Body of pancreas (tissue), 4 donors: ENCODE measurements around the gene ATG12. TPM values are rescaled to one million over a fixed set of nuclear protein-coding genes. Genes with fewer than 3 reads are reported as not detected.
A peak's percentile ranks its signal among the peaks of the same experiment; 100 is the strongest.

Experiments used
- ATAC-seq: fragments of 150-250 bp; one replicate; pipeline ENCODE4 v1.9.1; 2016
- DNase-seq, 4 donors: peaks; one replicate each; pipeline ENCODE4 v3.0.0-alpha.2; 2019
- H3K27ac ChIP-seq, 4 donors: fragments of 200-600 bp; sonication (generic); 1 replicate in 3 of 4; 2 replicates in 1 of 4; pipeline versions ENCODE4 v1.5.1 to v1.6.1; 2016 to 2019; ENCODE audit warnings: mild to moderate bottlenecking in 1 of 4, mixed read lengths in 1 of 4, moderate library complexity in 1 of 4
- H3K27me3 ChIP-seq, 2 donors: fragments of 200-600 bp; sonication (generic); one replicate each; pipeline ENCODE4 v1.6.0; 2016; ENCODE audit warnings: mild to moderate bottlenecking in 1 of 2
- H3K36me3 ChIP-seq, 2 donors: fragments of 200-600 bp; sonication (generic); replicated peaks in 1 of 2; 2 replicates each; pipeline ENCODE4 v1.5.1; 2016; ENCODE audit warnings: low read depth in 2 of 2; ENCODE audit not compliant: insufficient read depth in 1 of 2
- H3K4me1 ChIP-seq: fragments of 200-600 bp; sonication (generic); one replicate; pipeline ENCODE4 v1.6.0; 2016
- H3K4me3 ChIP-seq, 2 donors: fragments of 200-600 bp; sonication (generic); 1 replicate in 1 of 2; 2 replicates in 1 of 2; pipeline ENCODE4 v1.5.1; 2016 to 2019
- H3K9me3 ChIP-seq, 3 donors: fragments of 200-600 bp; sonication (generic); 1 replicate in 2 of 3; 2 replicates in 1 of 3; pipeline ENCODE4 v1.5.1; 2016
- POLR2A ChIP-seq, 3 donors: fragments of 450-650 bp; IDR thresholded peaks; one replicate each; pipeline ENCODE4 v1.6.1; 2016; ENCODE audit warnings: antibody characterized with exemption in 3 of 3, mild to moderate bottlenecking in 2 of 3
- WGBS, 2 donors: methylation state at CpG; one replicate each; pipeline ENCODE4 v1.1.5; 2017; 5-methylcytosine and 5-hydroxymethylcytosine counted together
- intact Hi-C: fragments of 100-400 bp; cut with DNase I; formaldehyde crosslinking; loops from one replicate; pipeline ENCODE4 v1.15.1; 2023
- total RNA-seq, 2 donors: library from RNA; depleted of rRNA; stranded (reverse); fragments of >200 nt; gene quantifications; one replicate each; pipeline ENCODE4 v1.1.0, GENCODE V29; 2016
- TF ChIP-seq, protein P1 (sequence below), 7 experiments: fragments of 450-650 bp in 4 of 7; fragments of 200-600 bp in 3 of 7; sonication (generic) in 3 of 7; IDR thresholded peaks; one replicate each; pipeline ENCODE4 v1.5.1; 2016 to 2019; ENCODE audit warnings: antibody characterized with exemption in 7 of 7

Gene ATG12
- total RNA-seq, 2 donors from 2014 or later = 28.3 to 47.5 TPM

DNA sequence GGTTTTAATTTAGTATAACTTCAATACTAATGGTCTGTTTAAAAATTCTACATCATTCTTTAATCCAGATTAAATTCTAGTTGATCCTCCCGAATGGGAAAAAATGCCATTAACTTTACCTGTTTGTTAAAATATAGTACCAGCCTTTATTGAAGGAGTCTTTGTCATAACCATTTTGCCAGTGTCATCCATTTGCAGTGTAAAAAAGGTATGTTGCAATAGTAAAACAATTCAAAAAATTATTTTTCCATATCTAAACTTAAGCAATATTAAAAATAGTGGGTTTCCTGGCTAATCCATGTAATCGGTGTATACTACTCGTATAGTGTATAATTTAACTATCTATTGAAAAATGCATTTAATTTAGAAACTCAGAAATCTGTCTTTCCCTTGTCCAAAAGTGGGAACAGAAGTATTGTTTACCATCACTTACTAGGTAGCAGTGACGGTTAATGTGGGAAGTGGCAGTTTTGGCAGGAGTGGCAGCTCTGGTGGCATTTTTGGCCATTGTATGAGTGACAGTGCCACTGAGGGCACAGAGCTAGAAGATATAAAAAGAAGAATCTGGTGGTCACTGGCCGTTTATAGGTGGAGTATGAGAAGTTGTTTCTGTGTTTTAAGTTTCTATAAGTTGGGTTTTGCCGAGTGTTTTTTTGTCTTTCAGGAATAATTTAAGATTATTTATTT is 2.2 kb upstream of the ATG12 start:
- H3K4me3 ChIP-seq = no peak overlapping the region
- H3K4me1 ChIP-seq = peaks cover 62% of the 10 kb centered on the region
- TF ChIP-seq, protein P1, sequence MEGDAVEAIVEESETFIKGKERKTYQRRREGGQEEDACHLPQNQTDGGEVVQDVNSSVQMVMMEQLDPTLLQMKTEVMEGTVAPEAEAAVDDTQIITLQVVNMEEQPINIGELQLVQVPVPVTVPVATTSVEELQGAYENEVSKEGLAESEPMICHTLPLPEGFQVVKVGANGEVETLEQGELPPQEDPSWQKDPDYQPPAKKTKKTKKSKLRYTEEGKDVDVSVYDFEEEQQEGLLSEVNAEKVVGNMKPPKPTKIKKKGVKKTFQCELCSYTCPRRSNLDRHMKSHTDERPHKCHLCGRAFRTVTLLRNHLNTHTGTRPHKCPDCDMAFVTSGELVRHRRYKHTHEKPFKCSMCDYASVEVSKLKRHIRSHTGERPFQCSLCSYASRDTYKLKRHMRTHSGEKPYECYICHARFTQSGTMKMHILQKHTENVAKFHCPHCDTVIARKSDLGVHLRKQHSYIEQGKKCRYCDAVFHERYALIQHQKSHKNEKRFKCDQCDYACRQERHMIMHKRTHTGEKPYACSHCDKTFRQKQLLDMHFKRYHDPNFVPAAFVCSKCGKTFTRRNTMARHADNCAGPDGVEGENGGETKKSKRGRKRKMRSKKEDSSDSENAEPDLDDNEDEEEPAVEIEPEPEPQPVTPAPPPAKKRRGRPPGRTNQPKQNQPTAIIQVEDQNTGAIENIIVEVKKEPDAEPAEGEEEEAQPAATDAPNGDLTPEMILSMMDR (IDR thresholded peaks at IDR 0.05) = no peak
- no peak for TF ChIP-seq POLR2A (IDR thresholded peaks at IDR 0.05)
- ATAC-seq = no peak
- H3K36me3 ChIP-seq = no peaks in the 10 kb centered on the region
- no peaks in the 10 kb centered on the region for H3K27me3 ChIP-seq
- H3K9me3 ChIP-seq = no peaks in the 10 kb centered on the region
- intact Hi-C loops = no loop called here
- 29 to 45% methylated on average over 6 of the region's 6 CpGs for WGBS, 2 donors
- H3K27ac ChIP-seq = no peak overlapping the region
- DNase-seq = no peak

DNA sequence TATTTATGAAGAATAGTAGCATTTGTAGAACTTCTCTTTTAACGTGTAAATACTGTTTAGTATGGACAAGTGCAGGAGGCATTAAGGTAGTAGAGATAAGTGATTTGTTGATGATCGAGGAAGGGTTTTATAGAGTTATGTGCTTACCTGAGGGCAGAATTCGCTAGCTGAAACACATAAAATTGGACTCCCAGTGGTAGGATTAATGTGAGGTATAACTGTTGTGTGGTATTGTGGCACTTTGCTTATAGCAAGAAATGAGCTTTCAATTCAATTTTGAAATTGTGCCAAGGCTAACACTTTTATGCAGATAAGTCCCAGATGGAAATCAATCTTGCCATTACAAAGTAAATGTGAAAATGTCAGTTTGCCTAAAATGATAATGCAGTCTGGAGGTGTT is 1.6 kb upstream of the ATG12 start:
- H3K9me3 ChIP-seq = no peaks in the 10 kb centered on the region
- DNase-seq (no peak), ATAC-seq (no peak)
- H3K4me3 ChIP-seq = peak overlapping the region; percentile 52 to 70
- no peak for TF ChIP-seq POLR2A (IDR thresholded peaks at IDR 0.05)
- TF ChIP-seq, protein P1 (IDR thresholded peaks at IDR 0.05) = peak in 1 of 7 experiments; percentile 12
- H3K27ac ChIP-seq = peak overlapping the region in 3 of 4 donors; percentile 88 to 93 (median 90)
- H3K36me3 ChIP-seq = no peaks in the 10 kb centered on the region
- H3K4me1 ChIP-seq = peaks cover 62% of the 10 kb centered on the region
- no peaks in the 10 kb centered on the region for H3K27me3 ChIP-seq
- intact Hi-C loops = no loop called here
- WGBS, 2 donors = 1 to 5% methylated on average over 3 of the region's 3 CpGs

DNA sequence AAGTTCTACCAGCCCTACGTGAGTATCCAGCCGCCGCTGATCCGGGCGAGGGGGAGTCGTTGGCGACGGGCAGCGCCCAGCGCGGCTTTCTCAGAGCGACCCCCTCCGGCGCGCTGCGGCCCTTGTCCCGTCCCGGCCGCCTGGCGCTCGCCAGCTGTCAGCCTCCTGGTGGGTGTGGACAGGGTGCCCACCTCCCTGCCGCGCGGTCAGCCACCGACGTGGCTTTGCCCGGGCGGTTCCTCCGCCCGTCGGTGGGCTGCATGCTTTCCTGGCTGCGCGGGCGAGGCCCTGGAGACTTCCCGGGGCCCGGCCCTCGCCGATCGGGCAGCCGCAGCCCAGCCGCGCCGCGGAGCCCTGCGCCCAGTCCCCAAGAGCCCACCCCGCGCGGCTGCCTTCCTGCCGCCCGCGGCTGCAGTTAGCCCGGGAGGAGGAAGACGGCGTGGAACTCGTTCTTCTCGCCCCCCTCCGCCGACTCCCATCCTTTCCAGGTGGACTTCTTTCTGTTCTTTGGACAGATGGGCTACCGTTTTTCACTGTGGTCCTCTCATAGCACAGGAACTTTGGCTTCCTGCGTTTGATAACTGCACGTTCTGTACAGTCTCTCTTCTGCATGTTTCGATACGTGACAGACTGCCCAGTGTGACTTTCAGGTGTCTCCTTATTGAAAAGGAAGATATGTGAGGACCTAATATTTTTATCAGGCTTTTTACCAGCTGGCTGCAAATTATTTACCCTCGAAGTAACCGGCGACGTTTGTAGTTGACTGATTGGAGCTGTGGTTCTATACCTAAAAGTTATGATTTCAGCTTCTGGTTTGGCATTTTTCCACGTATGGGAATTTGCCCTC is 947 bp upstream of the ATG12 start:
- intact Hi-C loops = no loop called here
- WGBS, 2 donors = 0% methylated on average over 19 to 68 of the region's 68 CpGs

DNA sequence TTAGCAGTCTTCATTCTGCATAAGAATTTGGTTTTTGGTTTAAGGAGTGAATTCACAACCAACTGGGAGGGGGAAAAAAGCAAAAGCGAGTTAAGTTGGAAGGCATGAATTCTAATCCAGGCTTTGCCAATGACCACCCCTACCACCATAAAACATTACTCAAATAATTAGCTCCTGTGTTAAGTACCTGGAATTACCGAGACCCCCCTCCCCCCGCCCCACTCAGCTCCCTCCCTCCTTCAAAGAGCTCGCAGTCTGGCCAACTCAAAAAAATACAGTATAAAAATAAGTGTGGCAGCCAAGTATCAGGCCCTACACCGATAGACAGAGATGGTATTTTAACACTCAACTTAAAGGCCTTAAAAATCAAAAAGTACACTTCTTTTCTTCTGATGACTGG is 492 bp downstream of the ATG12 start:
- Histone ChIP-seq H3K4me1 (peaks cover 54% of the 10 kb centered on the region), H3K4me3 (peak overlapping the region; percentile 52 to 70), H3K27me3 (no peaks in the 10 kb centered on the region), H3K36me3 (peaks cover 0 to 3% of the 10 kb centered on the region in 2 donors), H3K9me3 (no peaks in the 10 kb centered on the region), H3K27ac (peak overlapping the region; percentile 88 to 93 (median 90))
- 0% methylated on average over 5 of the region's 5 CpGs for WGBS, 2 donors
- intact Hi-C loops = no loop called here
- TF ChIP-seq, protein P1 (IDR thresholded peaks at IDR 0.05) = no peak
- TF ChIP-seq POLR2A (IDR thresholded peaks at IDR 0.05) = no peak
- DNase-seq (no peak), ATAC-seq (no peak)

More for the DNA sequence above, 947 bp upstream of the ATG12 start:
- TF ChIP-seq POLR2A (IDR thresholded peaks at IDR 0.05) = peak in 1 of 3 donors; percentile 34
- TF ChIP-seq, protein P1 (IDR thresholded peaks at IDR 0.05) = peak in 2 of 7 experiments; percentile 11 to 25
- no peaks in the 10 kb centered on the region for H3K27me3 ChIP-seq
- peaks cover 58% of the 10 kb centered on the region for H3K4me1 ChIP-seq
- peaks cover 0 to 1% of the 10 kb centered on the region in 2 donors for H3K36me3 ChIP-seq
- peak overlapping the region; percentile 88 to 93 (median 90) for H3K27ac ChIP-seq
- peak; percentile 64 for ATAC-seq
- H3K4me3 ChIP-seq = peak overlapping the region; percentile 52 to 70
- DNase-seq = peak in 3 of 4 donors; percentile 62 to 73 (median 71)
- H3K9me3 ChIP-seq = no peaks in the 10 kb centered on the region
